Measurements from ENCODE around the gene LIMS2.

DNA sequence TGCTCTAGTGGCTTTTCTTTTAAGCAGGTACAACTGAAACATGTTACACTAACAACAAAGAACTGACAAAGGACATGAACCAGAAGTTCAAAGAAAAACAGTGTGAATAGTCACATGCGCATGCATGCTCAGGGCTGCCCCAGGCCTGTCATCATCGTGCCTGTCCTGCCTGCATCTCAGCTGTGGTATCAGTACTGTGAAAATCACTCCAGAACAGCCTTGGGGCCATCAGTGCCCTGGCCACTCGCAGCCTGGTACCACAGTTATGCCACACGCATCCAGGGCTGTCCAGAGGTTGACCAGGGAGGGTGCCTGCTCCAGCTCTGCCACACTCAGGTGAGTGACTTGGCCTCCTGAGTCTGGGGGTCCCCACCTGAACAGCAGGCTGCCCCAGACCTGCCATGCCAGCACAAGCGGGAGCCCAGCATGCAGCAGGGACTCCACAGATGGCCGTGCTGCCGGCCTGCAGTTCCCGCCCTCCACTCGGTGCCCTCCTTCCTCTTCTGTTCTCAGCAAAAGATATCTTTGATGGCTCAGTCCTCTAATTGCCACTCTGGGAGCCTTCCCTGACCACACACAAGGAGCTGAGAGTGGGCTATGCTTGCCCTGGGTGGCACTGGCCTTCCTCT lies 12.3 kb downstream of the LIMS2 start:
- TF ChIP-seq HMGXB4 (CRISPR knock-in tag; IDR thresholded peaks at IDR 0.05; ENCODE audit: borderline replicate concordance) (no peak), CEBPB (IDR thresholded peaks at IDR 0.05) (no peak)
